Choroid plexus epithelial cell (primary cell): Measurements from ENCODE around the gene HERPUD2.

Experiments used
- DNase-seq: peaks from one replicate; pipeline ENCODE4 v3.0.0-alpha.2; 2010; ENCODE audit warnings: low read depth
- H3K4me3 ChIP-seq: 2 replicates; pipeline ENCODE4 v1.5.1; 2011; ENCODE audit warnings: low read depth, mild to moderate bottlenecking, control low read depth, low read length, moderate library complexity
- CTCF ChIP-seq: conservative IDR thresholded peaks from 2 replicates; pipeline ENCODE4 v1.5.1; 2011; ENCODE audit warnings: low read depth, mild to moderate bottlenecking, control low read depth, inconsistent platforms, low read length, moderate library complexity

HERPUD2 gene

GRCh38 chr7:35722054-35722849 lies 27.3 kb upstream of the HERPUD2 start:
- no peak for DNase-seq
- H3K4me3 ChIP-seq, result no peak overlapping the region
- TF ChIP-seq CTCF, result no peak

- no peak overlapping the region for H3K4me3 ChIP-seq
- TF ChIP-seq CTCF, result no peak
- no peak for DNase-seq
Observed at GRCh38 chr7:35721288-35721687, 26.4 kb upstream of the HERPUD2 start.

GRCh38 chr7:35720849-35721248 lies 25.9 kb upstream of the HERPUD2 start:
- DNase-seq, result no peak
- no peak for TF ChIP-seq CTCF
- H3K4me3 ChIP-seq, result no peak overlapping the region

- TF ChIP-seq CTCF, result no peak
- no peak overlapping the region for H3K4me3 ChIP-seq
- no peak for DNase-seq
Observed at GRCh38 chr7:35720032-35720431, 25.1 kb upstream of the HERPUD2 start.

- no peak for TF ChIP-seq CTCF
- no peak for DNase-seq
Observed at GRCh38 chr7:35718047-35718446, 23.1 kb upstream of the HERPUD2 start.

GRCh38 chr7:35717516-35717915 lies 22.6 kb upstream of the HERPUD2 start:
- H3K4me3 ChIP-seq, result no peak overlapping the region
- no peak for DNase-seq

More at GRCh38 chr7:35718047-35718446, 23.1 kb upstream of the HERPUD2 start:
- H3K4me3 ChIP-seq, result no peak overlapping the region

More at GRCh38 chr7:35717516-35717915, 22.6 kb upstream of the HERPUD2 start:
- no peak for TF ChIP-seq CTCF
